Breast epithelium (tissue), 4 donors: ENCODE measurements around the gene ATXN1. TPM values are rescaled to one million over a fixed set of nuclear protein-coding genes. Genes with fewer than 3 reads are reported as not detected.
A peak's percentile ranks its signal among the peaks of the same experiment; 100 is the strongest.

Source experiments
- DNase-seq, 2 donors: peaks; one replicate each; pipeline ENCODE4 v3.0.0-alpha.2; 2019; ENCODE audit warnings: low spot score in 2 of 2
- H3K27ac ChIP-seq, 2 donors: fragments of 200-600 bp; sonication (generic) in 1 of 2; one replicate each; pipeline ENCODE4 v1.5.1; 2016 to 2019; ENCODE audit warnings: mild to moderate bottlenecking in 1 of 2
- H3K27me3 ChIP-seq, 2 donors: fragments of 200-600 bp; sonication (generic) in 1 of 2; one replicate each; pipeline versions ENCODE4 v1.5.1 to v1.6.0; 2017 to 2019; ENCODE audit warnings: control low read depth in 1 of 2, mild to moderate bottlenecking in 1 of 2
- H3K36me3 ChIP-seq: fragments of 200-600 bp; one replicate; pipeline ENCODE4 v1.5.1; 2019
- H3K4me1 ChIP-seq, 2 donors: fragments of 200-600 bp; sonication (generic); one replicate each; pipeline ENCODE4 v1.5.1; 2016 to 2019; ENCODE audit warnings: control low read depth in 1 of 2
- H3K4me3 ChIP-seq, 3 donors: fragments of 200-600 bp; sonication (generic); 1 replicate in 2 of 3; 2 replicates in 1 of 3; pipeline ENCODE4 v1.5.1; 2016 to 2019; ENCODE audit warnings: mild to moderate bottlenecking in 3 of 3, moderate library complexity in 2 of 3
- H3K9me3 ChIP-seq, 2 donors: fragments of 200-600 bp; sonication (generic) in 1 of 2; one replicate each; pipeline ENCODE4 v1.5.1; 2016 to 2019; ENCODE audit warnings: control low read depth in 1 of 2
- CTCF ChIP-seq, 3 donors: fragments of 450-650 bp; IDR thresholded peaks; one replicate each; pipeline ENCODE4 v1.5.1; 2016 to 2017; ENCODE audit warnings: antibody characterized with exemption in 3 of 3, mild to moderate bottlenecking in 3 of 3, moderate library complexity in 3 of 3
- POLR2A ChIP-seq: fragments of 450-650 bp; IDR thresholded peaks from one replicate; pipeline ENCODE4 v1.6.1; 2016; ENCODE audit warnings: antibody characterized with exemption, mild to moderate bottlenecking, moderate library complexity
- POLR2AphosphoS5 ChIP-seq, 3 donors: sonication (generic); formaldehyde crosslinking; IDR thresholded peaks; one replicate each; pipeline ENCODE4 v1.6.1; 2017; ENCODE audit warnings: antibody characterized with exemption in 3 of 3
- intact Hi-C: fragments of 100-400 bp; cut with DNase I; formaldehyde crosslinking; loops from one replicate; pipeline ENCODE4 v1.15.1; 2023; ENCODE audit warnings: low total_unique reads
- total RNA-seq, 3 donors: library from RNA; depleted of rRNA; stranded (reverse); fragments of >200 nt; gene quantifications; one replicate each; pipeline ENCODE4 v1.1.0, GENCODE V29; 2016

ATXN1 gene
- total RNA-seq, 3 donors from 2014 or later = 26.7 to 63.2 (median 37.4) TPM

GRCh38 chr6:16582446-16583143 lies 178.7 kb downstream of the ATXN1 start:
- Histone ChIP-seq H3K9me3 (no peaks in the 10 kb centered on the region), H3K36me3 (no peaks in the 10 kb centered on the region), H3K4me1 (no peaks in the 10 kb centered on the region), H3K4me3 (no peak overlapping the region), H3K27ac (peak overlapping the region in 1 of 2 donors; percentile 34), H3K27me3 (no peaks in the 10 kb centered on the region)
- no peak for DNase-seq
- intact Hi-C loops = no loop called here
- no peak for TF ChIP-seq POLR2AphosphoS5 (IDR thresholded peaks at IDR 0.05)
- no peak for TF ChIP-seq POLR2A
- TF ChIP-seq CTCF (IDR thresholded peaks at IDR 0.05) = no peak

GRCh38 chr6:16578695-16579285 lies 182.5 kb downstream of the ATXN1 start:
- Histone ChIP-seq H3K36me3 (no peaks in the 10 kb centered on the region), H3K27me3 (no peaks in the 10 kb centered on the region), H3K4me3 (no peak overlapping the region), H3K9me3 (no peaks in the 10 kb centered on the region), H3K27ac (no peak overlapping the region), H3K4me1 (no peaks in the 10 kb centered on the region)
- intact Hi-C loops = no loop called here
- TF ChIP-seq CTCF (IDR thresholded peaks at IDR 0.05) (no peak), POLR2A (no peak), POLR2AphosphoS5 (IDR thresholded peaks at IDR 0.05) (no peak)
- no peak for DNase-seq

- TF ChIP-seq POLR2AphosphoS5 (IDR thresholded peaks at IDR 0.05) (no peak), CTCF (IDR thresholded peaks at IDR 0.05) (no peak), POLR2A (no peak)
- Histone ChIP-seq H3K4me1 (no peaks in the 10 kb centered on the region), H3K27ac (no peak overlapping the region), H3K36me3 (no peaks in the 10 kb centered on the region), H3K9me3 (no peaks in the 10 kb centered on the region), H3K27me3 (no peaks in the 10 kb centered on the region), H3K4me3 (no peak overlapping the region)
- DNase-seq = no peak
- intact Hi-C loops = no loop called here
Measured at GRCh38 chr6:16576451-16577368, 184.6 kb downstream of the ATXN1 start.

GRCh38 chr6:16575655-16576054 lies 185.6 kb downstream of the ATXN1 start:
- no peaks in the 10 kb centered on the region for H3K36me3 ChIP-seq
- no peaks in the 10 kb centered on the region for H3K27me3 ChIP-seq
- H3K9me3 ChIP-seq = no peaks in the 10 kb centered on the region
- no peak overlapping the region for H3K27ac ChIP-seq
- H3K4me3 ChIP-seq = no peak overlapping the region
- no peaks in the 10 kb centered on the region for H3K4me1 ChIP-seq
- intact Hi-C loops = no loop called here
- TF ChIP-seq CTCF (IDR thresholded peaks at IDR 0.05) = no peak
- TF ChIP-seq POLR2AphosphoS5 (IDR thresholded peaks at IDR 0.05) = no peak
- no peak for TF ChIP-seq POLR2A
- DNase-seq = no peak
